SK-N-SH (cell line): Measurements from ENCODE around the gene NEUROG1. TPM values are rescaled to one million over a fixed set of nuclear protein-coding genes. Genes with fewer than 3 reads are reported as not detected.

Source experiments
- CTCF ChIA-PET: fragments of 300-600, 350-600 bp; formaldehyde crosslinking; extraction: SDS; loops from one replicate; lab custom pipeline; 2021; lab: Yijun Ruan, JAX
- POLR2A ChIA-PET: fragments of 350-600 bp; sonication (Branson Sonifier 250); formaldehyde crosslinking; extraction: SDS; loops from one replicate; lab custom pipeline; 2020; ENCODE audit warnings: antibody characterized with exemption, inconsistent platforms; lab: Yijun Ruan, JAX
- DNase-seq: peaks from one replicate; pipeline ENCODE4 v3.0.0; 2012
- H2AFZ ChIP-seq: fragments of 200-600 bp; sonication (generic); 2 replicates; pipeline ENCODE4 v1.8.1; 2016; ENCODE audit warnings: antibody characterized with exemption, mild to moderate bottlenecking, low read depth
- H3F3A ChIP-seq: fragments of 200-600 bp; sonication (generic); replicated peaks from 2 replicates; pipeline ENCODE3; 2016; ENCODE audit warnings: antibody characterized with exemption, mild to moderate bottlenecking; ENCODE audit not compliant: insufficient read depth
- H3K27ac ChIP-seq, 2 experiments: fragments of 200-500 bp in 1 of 2; fragments of 200-600 bp in 1 of 2; sonication (Bioruptor generic) in 1 of 2; sonication (generic), shearing (Covaris generic) in 1 of 2; 2 replicates each; pipeline versions ENCODE4 v1.5.1 to v1.6.1; 2014 to 2016; ENCODE audit warnings: low read depth in 2 of 2, inconsistent platforms in 1 of 2, low read length in 1 of 2, mild to moderate bottlenecking in 1 of 2, mixed read lengths in 1 of 2
- H3K27me3 ChIP-seq: fragments of 200-600 bp; sonication (generic), shearing (Covaris generic); 2 replicates; pipeline ENCODE4 v1.6.1; 2016; ENCODE audit warnings: mixed run types; ENCODE audit not compliant: insufficient read depth
- H3K36me3 ChIP-seq, 2 experiments: fragments of 200-500 bp in 1 of 2; fragments of 200-600 bp in 1 of 2; sonication (Bioruptor generic) in 1 of 2; sonication (generic) in 1 of 2; replicated peaks in 1 of 2; 2 replicates each; pipeline versions ENCODE3 to v1.5.1; 2014 to 2016; ENCODE audit warnings: low read length in 1 of 2, mild to moderate bottlenecking in 1 of 2; ENCODE audit not compliant: insufficient read depth in 2 of 2, control insufficient read depth in 1 of 2
- H3K4me1 ChIP-seq, 2 experiments: fragments of 200-500 bp in 1 of 2; fragments of 200-600 bp in 1 of 2; sonication (Bioruptor generic) in 1 of 2; sonication (generic), shearing (Covaris generic) in 1 of 2; 2 replicates each; pipeline versions ENCODE4 v1.5.1 to v1.6.1; 2014 to 2016; ENCODE audit warnings: low read depth in 1 of 2, low read length in 1 of 2, mixed run types in 1 of 2; ENCODE audit not compliant: insufficient read depth in 2 of 2, control insufficient read depth in 1 of 2
- H3K4me2 ChIP-seq: fragments of 200-600 bp; sonication (generic), shearing (Covaris generic); 2 replicates; pipeline ENCODE4 v1.6.1; 2017; ENCODE audit warnings: mixed run types
- H3K4me3 ChIP-seq, 2 experiments: fragments of 200-500 bp in 1 of 2; fragments of 200-600 bp in 1 of 2; sonication (Bioruptor generic) in 1 of 2; sonication (generic), shearing (Covaris generic) in 1 of 2; 2 replicates each; pipeline versions ENCODE4 v1.5.1 to v1.8.1; 2014 to 2016; ENCODE audit warnings: low read depth in 2 of 2, inconsistent platforms in 1 of 2, low read length in 1 of 2, mild to moderate bottlenecking in 1 of 2, mixed read lengths in 1 of 2, moderate library complexity in 1 of 2
- H3K79me2 ChIP-seq: fragments of 200-600 bp; sonication (generic); 2 replicates; pipeline ENCODE4 v1.8.1; 2017; ENCODE audit warnings: mild to moderate bottlenecking; ENCODE audit not compliant: insufficient read depth
- H3K9ac ChIP-seq: fragments of 200-600 bp; sonication (generic); 2 replicates; pipeline ENCODE4 v1.6.1; 2017; ENCODE audit warnings: mixed run types
- H3K9me2 ChIP-seq: fragments of 200-600 bp; sonication (generic); 2 replicates; pipeline ENCODE4 v1.6.1; 2017; ENCODE audit warnings: mixed run types
- H3K9me3 ChIP-seq: fragments of 200-600 bp; sonication (generic); 2 replicates; pipeline ENCODE4 v1.6.1; 2017; ENCODE audit warnings: mixed run types, mild to moderate bottlenecking, moderate library complexity
- H4K20me1 ChIP-seq: fragments of 200-600 bp; sonication (generic); 2 replicates; pipeline ENCODE4 v1.6.1; 2017; ENCODE audit warnings: mild to moderate bottlenecking, mixed run types; ENCODE audit not compliant: insufficient read depth
- CHD2 ChIP-seq: fragments of 150-350 bp; IDR thresholded peaks from 2 replicates; pipeline ENCODE4 v1.6.1; 2018; ENCODE audit warnings: low read length; ENCODE audit not compliant: partially characterized antibody
- ELF1 ChIP-seq: IDR thresholded peaks from 2 replicates; pipeline ENCODE4 v1.4.0; 2012
- EZH2phosphoT487 ChIP-seq: fragments of 200-600 bp; sonication (generic); IDR thresholded peaks from 2 replicates; pipeline ENCODE4 v1.6.1; 2017; ENCODE audit warnings: low read depth, mixed run types, mild to moderate bottlenecking, antibody characterized with exemption, moderate library complexity, borderline replicate concordance
- JUND ChIP-seq: IDR thresholded peaks from 2 replicates; pipeline ENCODE4 v1.4.0; 2012
- NRF1 ChIP-seq: IDR thresholded peaks from 2 replicates; pipeline ENCODE4 v1.6.1; 2012; ENCODE audit warnings: low read depth, mild to moderate bottlenecking, low read length
- POLR2AphosphoS5 ChIP-seq: IDR thresholded peaks from 2 replicates; pipeline ENCODE4 v1.6.1; 2012; ENCODE audit warnings: low read depth, low read length
- RFX5 ChIP-seq: IDR thresholded peaks from 2 replicates; pipeline ENCODE4 v1.6.1; 2012; ENCODE audit warnings: mild to moderate bottlenecking, improper control_type of control experiment, low read length
- RXRA ChIP-seq: IDR thresholded peaks from 2 replicates; pipeline ENCODE4 v1.4.0; 2012; ENCODE audit warnings: low read depth, mild to moderate bottlenecking, borderline replicate concordance
- YY1 ChIP-seq: IDR thresholded peaks from 2 replicates; pipeline ENCODE4 v1.4.0; 2012; ENCODE audit warnings: low read depth, mild to moderate bottlenecking
- WGBS: methylation state at CpG from one replicate; pipeline ENCODE4 v1.1.6; 2017; ENCODE audit warnings: low lambda C conversion rate; 5-methylcytosine and 5-hydroxymethylcytosine counted together
- polyA plus RNA-seq, 3 experiments: library from polyadenylated mRNA; depleted of rRNA; stranded (reverse); fragments of >200 nt; gene quantifications; 2 replicates each; pipeline ENCODE4 v1.2.3, GENCODE V29; 2012
- TF ChIP-seq, protein P1 (sequence below): IDR thresholded peaks from 2 replicates; pipeline ENCODE4 v1.6.1; 2012; ENCODE audit warnings: mild to moderate bottlenecking, low read depth, low read length, moderate library complexity
- TF ChIP-seq, protein P2 (sequence below): IDR thresholded peaks from 2 replicates; pipeline ENCODE4 v1.4.0; 2012; ENCODE audit warnings: low read depth, borderline replicate concordance
- TF ChIP-seq, protein P3 (sequence below): IDR thresholded peaks from 2 replicates; pipeline ENCODE4 v1.4.0; 2012; ENCODE audit warnings: low read depth

The NEUROG1 gene
- polyA plus RNA-seq, 1 of the 3 experiments (the other 2 are of a cell fraction): not detected

DNA sequence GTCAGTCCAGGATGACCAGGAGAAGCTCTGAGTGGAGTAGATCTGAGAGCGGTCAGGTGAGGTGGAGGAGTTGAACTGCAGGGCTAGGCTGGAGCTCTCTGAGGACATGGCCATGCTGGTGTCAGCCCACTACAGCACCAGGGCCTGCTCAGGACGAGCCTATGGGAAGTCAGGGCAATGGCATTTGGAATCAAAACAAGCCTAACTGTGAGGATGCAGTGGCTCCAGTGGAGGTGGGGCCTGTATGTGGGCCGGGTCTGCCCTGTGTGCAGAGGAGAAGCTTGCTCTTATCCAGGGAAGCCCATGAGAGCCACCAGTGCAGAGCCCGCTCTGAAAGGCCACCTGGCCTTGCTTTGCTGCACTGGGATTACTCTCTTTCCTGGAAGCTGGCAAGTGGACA lies 31.9 kb upstream of the NEUROG1 start:
- Histone ChIP-seq H3K4me2 (no peak overlapping the region), H3K27me3 (peaks cover 5% of the 10 kb centered on the region; the same call in 1 of the 2 replicates), H4K20me1 (no peaks in the 10 kb centered on the region), H3K36me3 (no peaks in the 10 kb centered on the region), H3K4me3 (no peak overlapping the region), H3F3A (no peaks in the 10 kb centered on the region), H3K9me3 (no peaks in the 10 kb centered on the region), H3K27ac (no peak overlapping the region), H3K9me2 (no peaks in the 10 kb centered on the region), H3K79me2 (no peaks in the 10 kb centered on the region), H3K9ac (no peak overlapping the region), H2AFZ (no peak overlapping the region), H3K4me1 (no peaks in the 10 kb centered on the region)
- no peak for DNase-seq
- POLR2A ChIA-PET: no interaction called here
- WGBS: 69% methylated on average over 3 of the region's 4 CpGs
- no peak for TF ChIP-seq EZH2phosphoT487
- CTCF ChIA-PET: interaction anchor here (0.6 to 25.1 kb wide), 7 partner anchors 9 to 264 kb away, joined by 3 to 409 read pairs (median 4); partner anchors contain the start of gene SLC25A48

DNA sequence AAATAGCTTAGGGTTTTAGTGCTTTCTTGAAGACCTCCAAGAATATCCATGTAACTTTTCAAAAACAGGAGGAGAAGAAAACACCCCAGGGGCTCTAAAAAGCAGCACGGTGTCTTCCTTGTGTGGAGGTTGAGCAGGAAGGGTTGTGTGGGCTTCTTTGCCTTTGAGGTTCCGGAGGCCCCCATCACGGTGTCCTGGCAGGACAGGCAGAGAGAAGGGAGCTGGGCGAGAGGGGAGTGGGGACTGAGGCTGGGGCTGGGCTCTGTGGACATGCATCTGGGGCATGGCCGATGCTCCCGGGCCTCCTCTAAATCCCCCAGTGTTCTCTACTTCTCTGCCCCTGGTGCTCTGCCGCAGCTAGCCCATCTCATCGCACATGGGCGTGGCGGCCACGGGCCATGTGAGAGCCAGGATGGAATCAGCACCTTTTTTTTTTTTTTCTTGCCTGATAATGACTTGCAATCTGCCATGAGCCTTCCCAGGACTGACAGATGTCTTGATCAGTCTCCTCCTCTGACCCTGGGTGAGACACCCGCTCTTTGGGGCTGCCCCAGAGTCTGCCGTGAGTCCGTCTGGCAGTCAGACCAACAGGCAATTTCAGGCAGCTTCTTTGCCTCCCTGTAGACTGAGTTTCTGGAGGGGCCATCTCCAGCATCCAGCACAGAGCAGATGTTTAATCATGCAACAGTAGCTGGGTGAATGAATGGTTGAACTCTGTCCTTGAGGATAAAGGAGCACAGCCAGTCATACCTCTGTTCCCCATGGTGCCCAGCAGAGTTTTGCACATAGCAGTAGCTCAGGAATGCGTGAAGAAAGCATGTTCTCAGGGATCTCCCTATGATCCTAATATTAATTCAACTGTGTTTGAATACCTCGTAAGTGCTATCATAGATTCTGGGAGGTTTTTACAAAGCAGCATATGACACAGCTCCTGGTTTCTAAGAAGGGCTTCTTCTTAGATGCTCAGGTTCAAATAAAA lies 30.9 kb upstream of the NEUROG1 start:
- no peak overlapping the region for H2AFZ ChIP-seq
- no peak for TF ChIP-seq YY1
- TF ChIP-seq, protein P1, sequence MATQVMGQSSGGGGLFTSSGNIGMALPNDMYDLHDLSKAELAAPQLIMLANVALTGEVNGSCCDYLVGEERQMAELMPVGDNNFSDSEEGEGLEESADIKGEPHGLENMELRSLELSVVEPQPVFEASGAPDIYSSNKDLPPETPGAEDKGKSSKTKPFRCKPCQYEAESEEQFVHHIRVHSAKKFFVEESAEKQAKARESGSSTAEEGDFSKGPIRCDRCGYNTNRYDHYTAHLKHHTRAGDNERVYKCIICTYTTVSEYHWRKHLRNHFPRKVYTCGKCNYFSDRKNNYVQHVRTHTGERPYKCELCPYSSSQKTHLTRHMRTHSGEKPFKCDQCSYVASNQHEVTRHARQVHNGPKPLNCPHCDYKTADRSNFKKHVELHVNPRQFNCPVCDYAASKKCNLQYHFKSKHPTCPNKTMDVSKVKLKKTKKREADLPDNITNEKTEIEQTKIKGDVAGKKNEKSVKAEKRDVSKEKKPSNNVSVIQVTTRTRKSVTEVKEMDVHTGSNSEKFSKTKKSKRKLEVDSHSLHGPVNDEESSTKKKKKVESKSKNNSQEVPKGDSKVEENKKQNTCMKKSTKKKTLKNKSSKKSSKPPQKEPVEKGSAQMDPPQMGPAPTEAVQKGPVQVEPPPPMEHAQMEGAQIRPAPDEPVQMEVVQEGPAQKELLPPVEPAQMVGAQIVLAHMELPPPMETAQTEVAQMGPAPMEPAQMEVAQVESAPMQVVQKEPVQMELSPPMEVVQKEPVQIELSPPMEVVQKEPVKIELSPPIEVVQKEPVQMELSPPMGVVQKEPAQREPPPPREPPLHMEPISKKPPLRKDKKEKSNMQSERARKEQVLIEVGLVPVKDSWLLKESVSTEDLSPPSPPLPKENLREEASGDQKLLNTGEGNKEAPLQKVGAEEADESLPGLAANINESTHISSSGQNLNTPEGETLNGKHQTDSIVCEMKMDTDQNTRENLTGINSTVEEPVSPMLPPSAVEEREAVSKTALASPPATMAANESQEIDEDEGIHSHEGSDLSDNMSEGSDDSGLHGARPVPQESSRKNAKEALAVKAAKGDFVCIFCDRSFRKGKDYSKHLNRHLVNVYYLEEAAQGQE: no peak
- no peak for TF ChIP-seq NRF1
- no peak for TF ChIP-seq JUND
- no peak for TF ChIP-seq CHD2
- TF ChIP-seq RFX5: no peak
- TF ChIP-seq, protein P2, sequence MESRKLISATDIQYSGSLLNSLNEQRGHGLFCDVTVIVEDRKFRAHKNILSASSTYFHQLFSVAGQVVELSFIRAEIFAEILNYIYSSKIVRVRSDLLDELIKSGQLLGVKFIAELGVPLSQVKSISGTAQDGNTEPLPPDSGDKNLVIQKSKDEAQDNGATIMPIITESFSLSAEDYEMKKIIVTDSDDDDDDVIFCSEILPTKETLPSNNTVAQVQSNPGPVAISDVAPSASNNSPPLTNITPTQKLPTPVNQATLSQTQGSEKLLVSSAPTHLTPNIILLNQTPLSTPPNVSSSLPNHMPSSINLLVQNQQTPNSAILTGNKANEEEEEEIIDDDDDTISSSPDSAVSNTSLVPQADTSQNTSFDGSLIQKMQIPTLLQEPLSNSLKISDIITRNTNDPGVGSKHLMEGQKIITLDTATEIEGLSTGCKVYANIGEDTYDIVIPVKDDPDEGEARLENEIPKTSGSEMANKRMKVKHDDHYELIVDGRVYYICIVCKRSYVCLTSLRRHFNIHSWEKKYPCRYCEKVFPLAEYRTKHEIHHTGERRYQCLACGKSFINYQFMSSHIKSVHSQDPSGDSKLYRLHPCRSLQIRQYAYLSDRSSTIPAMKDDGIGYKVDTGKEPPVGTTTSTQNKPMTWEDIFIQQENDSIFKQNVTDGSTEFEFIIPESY: no peak
- TF ChIP-seq, protein P3, sequence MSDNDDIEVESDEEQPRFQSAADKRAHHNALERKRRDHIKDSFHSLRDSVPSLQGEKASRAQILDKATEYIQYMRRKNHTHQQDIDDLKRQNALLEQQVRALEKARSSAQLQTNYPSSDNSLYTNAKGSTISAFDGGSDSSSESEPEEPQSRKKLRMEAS: no peak
- no peak for TF ChIP-seq ELF1
- TF ChIP-seq RXRA: no peak
- no peak for TF ChIP-seq POLR2AphosphoS5
- TF ChIP-seq, all 33 proteins: peak for 0
- Histone ChIP-seq H3K4me3 (no peak overlapping the region; a peak in 1 of 4 replicates), H3K27me3 (peaks cover 5% of the 10 kb centered on the region; the same call in 1 of the 2 replicates), H3K4me2 (no peak overlapping the region), H3F3A (no peaks in the 10 kb centered on the region), H3K4me1 (no peaks in the 10 kb centered on the region), H3K9me3 (no peaks in the 10 kb centered on the region), H3K9ac (no peak overlapping the region), H3K79me2 (no peaks in the 10 kb centered on the region), H3K36me3 (no peaks in the 10 kb centered on the region), H3K27ac (no peak overlapping the region), H4K20me1 (no peaks in the 10 kb centered on the region), H3K9me2 (no peaks in the 10 kb centered on the region)
- no peak for DNase-seq
- ChIA-PET CTCF (interaction anchor here (0.5 to 25.1 kb wide), 37 partner anchors 7 to 646 kb away, joined by 3 to 409 read pairs (median 3); partner anchors contain the start of gene SLC25A48), POLR2A (no interaction called here)
- 72% methylated on average over 12 of the region's 16 CpGs for WGBS
